Fibroblast of upper back skin (primary cell): ENCODE measurements around the gene DDC.
"Not testable (repeated sequence)": the region's sequence is repeated elsewhere in the genome, so short reads cannot be mapped to it uniquely, and the experiment has no call there.

ENCODE experiments used
- DNase-seq: peaks from one replicate; pipeline ENCODE4 v3.0.0-alpha.2; 2013

DDC gene

DNA sequence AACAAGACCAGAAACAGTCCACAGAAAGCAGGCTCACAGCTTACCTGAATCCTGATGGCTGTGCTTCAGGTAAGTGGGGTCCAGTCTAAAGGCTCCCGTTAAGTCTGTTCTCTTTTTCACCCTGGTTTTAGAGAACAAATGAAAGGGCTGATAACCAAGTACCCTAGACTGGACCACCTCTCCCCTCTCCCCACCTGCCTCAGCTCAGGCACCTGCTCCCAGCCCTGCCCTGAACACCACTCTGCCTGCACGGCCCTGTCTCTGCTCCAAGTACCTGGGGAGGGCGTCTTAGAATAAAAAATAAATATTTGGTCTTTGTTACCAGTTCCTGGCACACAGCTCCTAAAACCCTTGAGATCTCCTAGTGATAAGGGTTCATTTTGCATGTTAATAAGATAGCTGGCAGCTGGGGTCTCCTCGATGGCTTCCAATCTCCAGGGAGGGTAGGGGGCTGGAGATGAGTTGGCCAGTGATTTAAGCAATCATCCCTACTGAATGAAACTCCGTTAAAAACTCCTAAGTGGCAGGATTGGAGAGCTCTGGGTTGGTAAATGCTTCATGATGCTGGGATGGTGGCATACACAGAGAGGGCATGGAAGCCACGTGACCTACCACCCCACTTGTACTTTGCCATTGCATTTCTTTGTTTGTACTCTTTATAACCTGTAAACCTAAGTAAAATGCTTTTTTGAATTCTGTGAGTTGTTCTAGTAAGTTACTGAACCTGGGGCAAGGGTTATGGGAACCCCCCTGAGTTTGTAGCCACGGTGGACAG lies 85.3 kb downstream of the DDC start:
- DNase-seq, result no peak

DNA sequence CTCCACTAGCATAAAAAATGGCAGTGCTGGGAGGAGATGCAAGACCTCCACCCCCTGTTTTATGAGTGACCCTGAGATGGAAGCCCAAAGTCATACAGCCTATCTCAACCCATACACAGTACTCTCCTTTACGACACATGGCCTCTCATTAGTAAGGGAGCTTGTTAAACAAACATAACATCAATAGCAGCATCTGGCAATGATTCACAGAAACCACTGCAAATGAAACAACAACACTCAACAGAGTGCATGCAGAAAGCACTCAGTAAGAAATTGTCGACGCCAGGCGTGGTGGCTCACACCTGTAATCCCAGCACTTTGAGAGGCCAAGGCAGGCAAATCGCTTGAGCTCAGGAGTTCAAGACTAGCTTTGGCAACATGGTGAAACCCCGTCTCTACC lies 87.6 kb downstream of the DDC start:
- no peak for DNase-seq

DNA sequence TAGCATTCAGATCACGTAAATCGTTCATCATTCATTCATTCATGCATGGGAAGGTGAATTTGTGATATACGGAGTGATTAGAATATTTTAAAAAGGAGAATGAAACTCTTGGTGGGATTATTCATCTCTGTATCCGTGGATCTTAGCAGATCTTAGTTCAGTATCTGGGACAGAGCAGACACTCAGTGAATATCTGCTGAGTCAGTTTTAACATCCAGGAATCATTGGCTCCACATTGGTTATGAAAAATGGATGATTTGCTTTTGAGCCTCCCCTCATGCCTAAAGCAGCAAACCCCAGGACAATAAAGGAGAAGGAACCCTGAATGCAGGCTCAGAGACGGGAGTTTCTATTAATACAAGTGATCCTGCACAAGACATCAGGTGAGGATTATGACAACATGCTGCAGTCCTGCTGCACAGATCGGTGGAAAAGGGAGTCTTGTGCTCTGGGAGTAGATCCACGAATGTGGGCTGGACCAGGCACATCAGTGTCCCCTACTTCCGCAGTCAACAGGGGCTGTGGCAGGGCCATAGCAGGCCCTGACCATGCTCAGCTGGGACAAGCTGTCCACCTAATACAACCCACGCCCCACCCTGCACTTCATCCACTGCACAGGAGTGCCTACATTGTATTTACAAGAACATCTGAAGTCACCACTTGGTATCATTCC lies 88.1 kb downstream of the DDC start:
- no peak for DNase-seq

DNA sequence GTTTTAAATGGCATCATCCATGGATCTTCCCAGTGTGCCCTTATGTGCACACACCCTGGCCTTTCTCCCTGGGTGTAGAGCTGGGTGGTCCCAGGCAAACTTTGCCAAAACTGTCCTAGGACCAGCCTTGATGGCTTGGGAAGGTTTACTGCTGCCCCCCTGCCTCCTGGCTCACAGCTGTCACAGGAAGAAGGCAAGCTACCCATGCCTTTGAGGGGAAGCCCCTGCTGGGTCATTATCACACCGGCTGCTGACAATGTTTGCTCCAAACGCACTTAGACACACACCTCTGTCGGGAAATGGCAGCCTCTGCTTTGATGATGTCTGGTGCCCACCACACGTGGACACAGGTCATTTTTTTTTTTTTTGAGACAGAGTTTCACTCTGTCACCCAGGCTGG lies 89.9 kb downstream of the DDC start:
- DNase-seq, result no peak

DNA sequence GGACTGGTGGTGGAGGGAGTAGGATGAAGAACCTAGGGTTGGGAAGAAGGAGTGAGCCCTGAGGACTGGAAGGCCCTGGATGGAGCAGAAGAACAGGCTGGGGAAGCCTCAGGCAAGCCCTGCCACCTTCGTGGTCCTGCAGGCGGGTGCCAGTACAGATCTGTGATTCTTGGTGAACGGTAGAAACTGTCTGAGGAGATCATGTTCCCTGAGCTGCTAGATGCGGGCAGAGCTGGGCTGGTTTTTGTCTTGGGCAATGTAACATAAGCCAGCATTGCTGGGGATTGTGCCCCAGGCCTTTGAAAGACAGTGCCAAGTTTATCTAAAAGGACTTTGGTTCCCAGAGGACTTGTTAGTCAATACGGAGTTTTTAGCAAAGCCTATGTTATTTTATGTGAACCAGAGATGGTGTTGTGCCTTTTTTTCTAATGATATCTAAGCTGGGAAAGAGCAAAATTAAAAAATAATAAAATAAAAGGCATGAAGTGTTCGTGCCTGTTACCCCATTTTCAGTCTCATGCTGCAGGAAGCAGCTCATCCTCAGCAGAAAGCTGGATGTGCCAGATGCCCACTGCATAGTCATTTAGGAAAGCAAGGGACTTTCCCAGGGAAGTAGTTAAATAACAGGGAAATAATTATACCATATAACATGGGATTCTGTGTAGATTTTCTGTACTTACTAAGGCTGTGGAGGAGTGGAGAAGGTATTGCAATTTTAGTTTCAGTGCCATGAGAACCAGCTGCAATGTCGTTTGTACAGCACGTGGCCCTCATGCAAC lies 90.6 kb downstream of the DDC start:
- DNase-seq, result no peak

DNA sequence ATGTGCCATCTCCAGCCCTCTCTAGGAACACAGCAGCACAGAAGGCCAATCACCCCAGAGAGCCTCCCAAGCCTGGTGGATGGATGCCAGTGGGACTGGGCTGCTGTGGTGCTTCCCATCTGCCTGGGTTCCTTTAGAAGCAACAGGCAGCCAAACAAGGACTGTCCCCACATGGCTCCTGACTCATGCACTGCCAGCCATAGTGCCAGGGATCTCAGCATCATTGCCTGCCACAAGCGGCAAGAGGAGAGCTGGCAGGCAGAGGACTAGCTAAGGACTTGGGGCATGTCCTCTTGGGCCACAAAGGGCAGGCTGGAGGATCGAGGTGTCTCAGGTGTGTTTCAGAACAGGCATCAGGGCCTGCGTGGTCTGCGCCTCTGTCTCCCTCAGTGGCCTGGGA lies 91.7 kb downstream of the DDC start:
- DNase-seq, result no peak

DNA sequence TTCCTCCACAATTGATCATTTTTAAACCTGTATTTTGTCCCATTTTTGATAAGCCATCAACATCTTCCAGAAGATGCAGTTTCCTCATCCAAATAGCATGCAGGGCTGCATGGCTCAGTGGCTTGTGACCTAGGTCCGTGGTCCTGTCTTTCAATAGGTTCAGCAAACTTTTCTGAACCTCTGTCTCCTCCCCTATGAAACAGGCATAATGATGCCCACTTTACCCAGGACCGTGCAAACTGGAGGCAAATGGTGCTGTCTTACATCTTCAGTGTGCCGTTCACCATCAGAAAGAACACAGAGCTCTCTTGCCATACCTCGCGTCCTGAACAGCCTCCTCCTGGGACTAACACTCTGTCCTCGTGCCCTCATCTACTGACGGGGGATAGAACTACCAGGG lies 92.8 kb downstream of the DDC start:
- DNase-seq, result no peak

DNA sequence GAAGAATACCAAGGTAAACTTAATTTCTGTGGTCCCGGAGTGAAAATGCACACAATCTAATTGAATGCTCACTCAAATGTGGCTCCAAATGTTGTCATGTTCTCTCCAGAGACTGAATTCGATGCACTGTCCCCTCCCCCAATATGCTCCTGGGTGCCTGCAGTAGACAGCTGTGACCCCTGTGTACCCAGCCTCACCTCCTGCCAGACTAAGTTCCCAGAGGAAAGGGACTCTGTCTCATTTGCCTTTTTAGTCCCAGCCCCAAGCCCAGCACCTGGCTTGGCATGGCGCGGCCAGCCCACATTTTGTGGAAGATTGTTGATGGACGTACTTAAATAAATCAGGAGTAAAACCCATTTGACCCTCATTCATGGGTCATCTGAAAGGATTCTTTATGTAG lies 93.2 kb downstream of the DDC start:
- no peak for DNase-seq

DNA sequence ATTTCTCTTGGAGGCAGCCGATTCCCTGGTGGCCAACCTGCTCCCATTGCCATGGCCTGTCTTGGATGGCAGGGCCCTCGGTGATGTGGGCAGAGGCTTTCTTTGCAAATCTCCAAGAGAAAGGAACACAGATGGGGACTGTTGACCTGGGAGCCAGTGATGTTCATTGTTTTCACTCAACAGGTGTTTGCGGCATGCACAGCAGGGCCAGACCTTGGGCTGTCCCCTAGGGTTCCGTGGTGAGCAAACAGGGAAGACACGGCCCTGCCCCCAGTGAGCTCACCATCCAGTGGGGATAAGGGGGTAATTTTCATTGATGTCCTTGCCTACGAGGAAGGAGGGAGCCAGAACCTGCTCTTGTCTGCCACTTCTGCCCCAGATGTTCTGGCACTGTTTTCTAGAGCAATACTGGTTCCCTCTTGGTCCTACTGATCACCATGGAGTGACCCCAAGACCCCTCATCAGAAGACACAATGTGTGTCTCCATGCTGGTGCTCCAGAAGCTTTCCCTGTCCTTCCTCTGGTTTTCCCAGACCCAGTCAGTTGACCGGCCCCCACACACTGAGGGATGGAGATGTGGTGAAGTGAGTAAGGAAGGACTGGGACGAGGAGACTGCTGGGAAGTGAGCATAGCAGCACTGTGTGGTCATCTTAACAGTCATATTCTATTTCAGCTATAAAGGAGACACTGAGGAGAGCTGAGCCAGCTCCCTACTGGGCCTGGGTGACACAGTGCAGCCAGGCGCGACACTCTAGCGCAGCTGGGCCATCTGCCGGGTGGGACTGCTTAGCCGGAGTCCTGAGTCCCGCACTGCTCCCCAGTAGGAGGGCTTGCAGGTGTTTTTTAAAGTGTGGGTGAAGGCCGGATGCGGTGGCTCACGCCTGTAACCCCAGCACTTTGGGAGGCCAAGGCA lies 94.7 kb downstream of the DDC start:
- DNase-seq, result no peak

DNA sequence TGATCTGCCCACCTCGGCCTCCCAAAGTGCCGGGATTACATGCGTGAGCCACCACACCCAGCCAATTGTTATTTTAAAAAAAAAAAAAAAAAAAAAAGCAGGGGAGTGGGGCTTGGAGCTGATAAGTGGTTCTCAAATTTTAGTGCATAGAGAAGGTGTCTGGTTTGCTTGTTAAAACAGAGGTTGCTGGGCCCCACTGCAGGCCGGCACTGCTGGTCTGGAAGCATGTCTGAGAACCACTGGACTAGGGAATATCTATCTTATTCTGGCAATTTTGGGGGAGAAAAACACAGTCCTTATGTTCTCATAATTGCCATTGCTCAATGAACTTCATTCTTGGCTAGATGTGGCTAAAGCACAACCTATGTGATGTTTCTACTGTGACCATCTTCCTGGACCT lies 96.0 kb downstream of the DDC start:
- DNase-seq, result no peak

DNA sequence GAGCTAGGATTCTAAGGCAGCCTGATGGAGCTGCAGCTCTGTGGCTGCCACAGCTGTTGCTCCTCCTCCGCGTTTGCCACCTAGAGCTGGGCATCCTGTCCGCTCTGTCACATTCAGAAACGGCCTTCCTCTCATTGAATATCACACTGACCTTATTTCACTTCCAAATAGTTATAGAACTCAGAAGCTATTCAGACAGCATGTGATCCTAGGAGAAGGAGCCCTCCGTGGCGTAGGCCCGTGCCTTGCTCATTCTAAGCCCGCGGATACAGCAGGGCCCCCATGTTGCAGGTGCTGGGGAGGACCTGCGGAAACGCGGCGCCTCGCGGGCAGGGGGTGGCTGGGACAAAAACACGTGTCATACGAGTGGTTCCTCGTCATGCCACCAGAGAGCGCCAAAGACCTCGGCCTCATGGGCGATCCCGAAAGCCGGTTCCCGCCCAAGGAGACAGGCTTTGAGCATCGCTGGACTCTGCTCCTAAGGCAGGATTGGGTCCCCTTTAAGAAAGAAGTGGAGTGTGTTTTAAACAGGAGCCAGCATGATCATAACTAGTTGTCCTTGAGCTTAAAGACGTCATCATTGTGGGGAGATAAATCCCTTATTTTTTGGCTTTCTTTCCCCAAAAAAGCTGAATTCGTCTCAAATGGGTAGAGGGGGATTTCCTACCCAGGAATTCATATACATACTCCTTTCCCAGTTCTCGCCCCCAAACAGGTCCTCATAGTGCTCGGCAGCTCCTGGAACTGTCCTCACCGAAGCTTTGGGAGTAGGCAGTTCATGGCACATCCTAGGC lies 97.2 kb downstream of the DDC start:
- DNase-seq, result peak; percentile 61

DNA sequence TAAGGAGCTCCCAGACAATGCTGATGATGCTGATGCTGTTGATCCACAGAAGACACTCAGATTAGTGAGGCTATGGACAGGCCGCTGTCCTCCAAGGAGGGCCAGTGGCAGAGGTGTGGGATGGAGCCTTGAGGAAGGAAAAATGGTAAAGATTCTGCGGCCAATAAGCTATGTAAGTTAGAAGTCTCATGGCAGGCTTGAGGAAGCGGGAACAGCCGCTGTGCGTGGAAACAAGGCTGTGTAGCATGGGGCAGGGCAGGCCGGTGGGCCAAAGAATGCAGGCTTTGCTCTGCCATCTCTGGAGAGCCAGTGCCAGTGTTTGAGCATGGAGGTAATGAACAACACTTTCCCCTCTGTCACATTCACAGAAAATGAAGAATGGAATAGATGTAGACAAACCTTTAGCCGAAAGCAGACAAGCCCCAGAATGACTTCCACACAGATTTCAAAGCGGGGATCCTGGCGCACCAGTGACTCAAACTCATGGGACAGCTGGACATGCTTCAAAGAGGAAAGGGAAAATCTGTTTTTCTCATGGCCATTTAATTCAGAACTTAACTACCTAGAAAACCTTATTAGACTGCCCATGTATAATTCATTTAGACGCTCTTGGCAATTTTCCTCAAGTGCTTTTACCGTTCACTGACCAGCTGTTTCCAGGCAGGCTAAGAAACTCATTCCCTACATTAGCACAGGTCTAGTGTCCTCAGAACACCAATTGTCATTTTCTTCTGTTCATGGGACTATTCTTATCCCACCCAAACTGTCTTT lies 98.2 kb downstream of the DDC start:
- DNase-seq, result no peak

DNA sequence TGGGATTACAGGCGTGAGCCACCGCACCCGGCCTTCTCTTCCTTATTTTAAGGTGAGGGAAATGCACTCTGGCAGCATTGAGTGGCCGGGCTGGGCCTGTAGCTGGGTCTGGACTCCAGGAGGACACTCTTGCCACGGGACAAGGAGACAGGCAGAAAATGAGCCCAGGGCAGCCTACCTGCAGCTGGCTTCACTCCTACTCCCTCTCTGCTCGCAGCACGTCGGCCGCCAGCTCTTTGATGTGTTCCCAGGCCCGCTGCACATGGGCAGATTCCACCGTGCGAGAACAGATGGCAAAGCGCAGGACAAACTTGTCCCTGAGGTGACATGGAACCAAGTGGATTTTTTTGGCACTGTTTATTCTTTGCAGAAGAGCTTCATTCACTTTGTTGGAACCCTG lies 102.2 kb downstream of the DDC start:
- DNase-seq, result no peak

DNA sequence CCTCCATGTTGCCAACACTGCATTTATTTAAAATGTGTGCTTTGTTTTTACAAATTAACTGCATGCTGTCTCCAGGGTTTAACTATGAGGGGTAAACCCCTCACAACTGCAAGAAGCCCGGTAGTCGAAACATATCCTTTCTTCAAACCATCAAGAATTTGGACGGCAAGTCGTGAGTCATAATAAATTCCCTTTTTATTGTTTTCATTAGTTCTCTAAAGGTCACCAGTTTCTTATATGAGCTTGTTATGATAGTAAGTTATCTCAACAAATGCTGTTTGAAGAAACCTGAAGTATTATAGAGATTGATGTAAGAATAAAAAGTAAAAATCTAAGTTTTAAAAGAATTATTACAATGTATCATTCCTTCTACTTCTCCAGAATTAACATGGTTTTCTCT lies 102.8 kb downstream of the DDC start:
- no peak for DNase-seq

DNA sequence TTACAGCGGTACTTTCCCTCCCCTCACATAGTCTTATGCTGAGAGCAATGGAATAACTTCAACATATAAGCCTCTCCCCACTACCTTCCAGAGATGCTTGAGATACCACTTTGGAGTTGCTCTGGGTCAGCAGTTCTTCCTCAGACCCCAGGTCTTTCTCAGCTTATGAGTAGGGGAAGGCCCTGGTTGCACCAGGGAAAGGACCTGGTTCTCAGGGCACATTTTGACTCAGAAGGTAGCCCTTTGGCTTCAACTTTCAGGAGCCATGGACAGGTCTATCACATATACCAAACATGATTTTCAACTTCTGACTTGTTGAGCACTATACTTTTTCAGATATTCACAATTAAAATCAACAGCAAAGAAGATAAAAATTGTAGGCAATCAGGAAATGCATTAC lies 103.5 kb downstream of the DDC start:
- DNase-seq, result no peak

DNA sequence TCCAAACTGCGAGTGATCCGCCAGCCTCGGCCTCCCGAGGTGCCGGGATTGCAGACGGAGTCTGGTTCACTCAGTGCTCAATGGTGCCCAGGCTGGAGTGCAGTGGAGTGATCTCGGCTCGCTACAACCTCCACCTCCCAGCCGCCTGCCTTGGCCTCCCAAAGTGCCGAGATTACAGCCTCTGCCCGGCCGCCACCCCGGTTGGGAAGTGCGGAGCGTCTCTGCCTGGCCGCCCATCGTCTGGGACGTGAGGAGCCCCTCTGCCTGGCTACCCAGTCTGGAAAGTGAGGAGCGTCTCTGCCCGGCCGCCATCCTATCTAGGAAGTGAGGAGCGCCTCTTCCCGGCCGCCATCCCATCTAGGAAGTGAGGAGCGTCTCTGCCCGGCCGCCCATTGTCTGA lies 106.0 kb downstream of the DDC start:
- DNase-seq, result not testable (repeated sequence)

DNA sequence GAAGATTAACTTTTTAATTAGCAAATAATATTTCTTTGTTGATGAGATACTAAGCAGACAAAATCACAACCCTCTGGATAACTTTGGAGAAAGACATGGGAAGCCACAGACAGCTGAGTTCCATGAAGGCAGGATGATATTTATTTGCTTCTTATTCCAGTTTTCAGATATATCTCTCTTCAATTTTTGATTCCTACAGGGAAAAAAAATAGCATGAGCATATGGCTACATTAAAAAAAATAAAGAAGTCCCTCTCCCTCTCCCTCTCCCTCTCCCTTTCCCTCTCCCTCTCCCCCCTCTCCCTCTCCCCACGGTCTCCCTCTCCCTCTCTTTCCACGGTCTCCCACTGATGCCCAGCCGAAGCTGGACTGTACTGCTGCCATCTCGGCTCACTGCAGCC lies 106.6 kb downstream of the DDC start:
- not testable (repeated sequence) for DNase-seq

DNA sequence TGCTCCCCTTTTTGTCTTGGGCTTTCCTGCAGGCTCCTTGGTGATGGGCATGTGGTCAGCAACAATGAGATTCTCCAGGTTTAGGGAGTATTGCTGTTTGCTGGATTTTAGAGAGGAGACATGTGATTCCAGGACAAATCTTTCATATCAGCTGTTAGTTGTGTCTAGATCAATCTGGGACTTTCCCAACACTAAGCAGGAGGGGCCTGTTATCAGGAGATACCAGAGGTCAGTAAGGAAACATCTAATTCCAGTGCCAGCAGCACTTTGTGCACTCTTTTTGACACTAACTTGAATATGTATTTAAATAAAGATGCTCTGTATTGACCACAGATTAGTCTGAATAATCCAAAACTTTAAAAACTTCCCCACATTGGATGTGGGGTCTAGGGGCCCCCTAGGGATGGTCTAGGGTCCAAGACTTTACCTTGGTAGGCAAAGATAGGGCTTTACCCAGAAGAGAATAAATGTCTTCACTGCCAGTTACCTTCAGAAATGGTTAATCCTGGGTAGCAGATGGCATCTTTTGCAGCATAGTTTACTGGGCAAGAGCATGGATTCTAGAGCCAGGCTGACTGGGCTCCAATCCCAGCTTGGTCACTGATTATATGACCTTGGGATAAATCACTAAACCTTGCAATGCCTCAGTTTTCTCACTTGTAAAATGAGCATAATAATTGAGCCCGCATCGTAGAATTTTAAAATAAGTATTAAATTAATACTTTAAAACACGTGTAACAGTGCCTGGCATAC lies 108.7 kb downstream of the DDC start:
- DNase-seq, result no peak

DNA sequence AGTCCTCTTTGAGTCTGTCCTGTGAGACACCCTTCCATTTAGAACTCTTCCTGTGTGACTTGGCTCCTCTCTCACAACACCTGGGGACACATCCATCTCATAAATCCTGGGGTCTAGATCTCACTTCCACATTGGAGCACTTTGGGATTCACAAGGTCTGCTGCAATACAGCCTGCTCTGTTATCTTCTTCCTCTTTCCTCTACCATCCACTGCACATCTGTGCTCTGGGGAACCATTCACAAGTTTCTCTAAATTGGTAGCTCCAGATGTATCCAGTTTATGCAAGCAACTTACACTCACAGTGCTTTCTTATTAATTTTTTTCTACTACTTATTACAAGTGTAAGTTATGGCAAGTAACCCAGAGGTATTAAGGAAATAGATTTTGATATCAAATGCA lies 109.5 kb downstream of the DDC start:
- no peak for DNase-seq

DNA sequence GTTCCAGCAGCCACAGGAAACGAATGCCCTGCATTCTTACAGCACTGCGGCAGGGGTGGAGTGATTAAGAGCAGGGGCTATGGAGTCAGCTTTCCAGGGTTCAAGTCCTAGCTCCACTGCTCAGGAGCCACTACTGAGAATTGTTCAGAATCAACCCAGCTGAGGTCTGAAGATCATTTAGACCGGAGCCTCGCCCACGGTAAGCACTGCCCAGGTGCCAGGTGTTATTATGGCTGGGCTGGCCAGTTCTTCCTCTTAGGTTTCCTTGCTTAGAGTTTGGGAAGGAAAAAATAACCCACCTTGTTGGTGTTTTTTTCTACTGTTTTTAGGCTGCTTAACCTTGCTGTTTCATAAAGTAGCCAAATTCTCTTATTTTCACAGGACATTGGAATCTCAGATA lies 110.2 kb downstream of the DDC start:
- DNase-seq, result no peak
